ENCODE measurements around the gene ELAVL4. TPM values are rescaled to one million over a fixed set of nuclear protein-coding genes. Genes with fewer than 3 reads are reported as not detected.

ELAVL4 gene
- total RNA-seq, 1 experiment from 2014 or later: not detected

- Mint-ChIP-seq H3K27me3 (ENCODE audit: insufficient read depth, unreplicated experiment) (peaks cover 58% of the 10 kb centered on the region), H3K4me3 (ENCODE audit: unreplicated experiment) (no peak overlapping the region), H3K27ac (ENCODE audit: low read depth, unreplicated experiment) (no peak overlapping the region), H3K4me1 (ENCODE audit: insufficient read depth, unreplicated experiment) (no peaks in the 10 kb centered on the region), H3K36me3 (ENCODE audit: insufficient read depth, unreplicated experiment) (no peaks in the 10 kb centered on the region), H3K9me3 (ENCODE audit: unreplicated experiment) (no peaks in the 10 kb centered on the region)
- BruUV-seq (replicated peaks): no TSS peak
- ChIA-PET CTCF (no interaction called here), POLR2A (no interaction called here)
- TF ChIP-seq CTCF (IDR thresholded peaks at IDR 0.05; ENCODE audit: unreplicated experiment): no peak
- intact Hi-C loops (cut with micrococcal nuclease): no loop called here
- no peak for DNase-seq (ENCODE audit: unreplicated experiment)
Observed at GRCh38 chr1:50195205-50195604, 86.5 kb downstream of the ELAVL4 start.

GRCh38 chr1:50196081-50196480 lies 87.4 kb downstream of the ELAVL4 start:
- H3K4me3 Mint-ChIP-seq (ENCODE audit: unreplicated experiment): no peak overlapping the region
- no peak for DNase-seq (ENCODE audit: unreplicated experiment)
- CTCF ChIA-PET: no interaction called here
- H3K27ac Mint-ChIP-seq (ENCODE audit: low read depth, unreplicated experiment): no peak overlapping the region
- POLR2A ChIA-PET: no interaction called here
- peaks cover 58% of the 10 kb centered on the region for H3K27me3 Mint-ChIP-seq (ENCODE audit: insufficient read depth, unreplicated experiment)
- no TSS peak for BruUV-seq (replicated peaks)
- intact Hi-C loops (cut with micrococcal nuclease): no loop called here
- no peaks in the 10 kb centered on the region for H3K9me3 Mint-ChIP-seq (ENCODE audit: unreplicated experiment)
- H3K36me3 Mint-ChIP-seq (ENCODE audit: insufficient read depth, unreplicated experiment): no peaks in the 10 kb centered on the region
- TF ChIP-seq CTCF (IDR thresholded peaks at IDR 0.05; ENCODE audit: unreplicated experiment): no peak
- H3K4me1 Mint-ChIP-seq (ENCODE audit: insufficient read depth, unreplicated experiment): no peaks in the 10 kb centered on the region

- peaks cover 64% of the 10 kb centered on the region for H3K27me3 Mint-ChIP-seq (ENCODE audit: insufficient read depth, unreplicated experiment)
- H3K4me3 Mint-ChIP-seq (ENCODE audit: unreplicated experiment): no peak overlapping the region
- ChIA-PET CTCF (no interaction called here), POLR2A (no interaction called here)
- H3K9me3 Mint-ChIP-seq (ENCODE audit: unreplicated experiment): no peaks in the 10 kb centered on the region
- no peak for DNase-seq (ENCODE audit: unreplicated experiment)
- H3K27ac Mint-ChIP-seq (ENCODE audit: low read depth, unreplicated experiment): no peak overlapping the region
- intact Hi-C loops (cut with micrococcal nuclease): no loop called here
- H3K36me3 Mint-ChIP-seq (ENCODE audit: insufficient read depth, unreplicated experiment): no peaks in the 10 kb centered on the region
- TF ChIP-seq CTCF (IDR thresholded peaks at IDR 0.05; ENCODE audit: unreplicated experiment): no peak
- H3K4me1 Mint-ChIP-seq (ENCODE audit: insufficient read depth, unreplicated experiment): no peaks in the 10 kb centered on the region
- no TSS peak for BruUV-seq (replicated peaks)
Observed at GRCh38 chr1:50197216-50197615, 88.5 kb downstream of the ELAVL4 start.

- no peak overlapping the region for H3K4me3 Mint-ChIP-seq (ENCODE audit: unreplicated experiment)
- ChIA-PET CTCF (no interaction called here), POLR2A (no interaction called here)
- peaks cover 54% of the 10 kb centered on the region for H3K27me3 Mint-ChIP-seq (ENCODE audit: insufficient read depth, unreplicated experiment)
- no peaks in the 10 kb centered on the region for H3K4me1 Mint-ChIP-seq (ENCODE audit: insufficient read depth, unreplicated experiment)
- no TSS peak for BruUV-seq (replicated peaks)
- peak; percentile 2 for DNase-seq (ENCODE audit: unreplicated experiment)
- H3K27ac Mint-ChIP-seq (ENCODE audit: low read depth, unreplicated experiment): no peak overlapping the region
- TF ChIP-seq CTCF (IDR thresholded peaks at IDR 0.05; ENCODE audit: unreplicated experiment): no peak
- H3K36me3 Mint-ChIP-seq (ENCODE audit: insufficient read depth, unreplicated experiment): no peaks in the 10 kb centered on the region
- intact Hi-C loops (cut with micrococcal nuclease): no loop called here
- H3K9me3 Mint-ChIP-seq (ENCODE audit: unreplicated experiment): no peaks in the 10 kb centered on the region
Observed at GRCh38 chr1:50208315-50208714, 99.6 kb downstream of the ELAVL4 start.
